Uterus (tissue), 2 donors: Measurements from ENCODE around the gene SEC23A.

Source experiments
- CTCF ChIP-seq, 4 experiments: fragments of 200-600 bp in 2 of 4; fragments of 450-650 bp in 2 of 4; sonication (generic) in 2 of 4; IDR thresholded peaks; one replicate each; pipeline ENCODE4 v1.5.1; 2016 to 2019; ENCODE audit warnings: antibody characterized with exemption in 4 of 4, mild to moderate bottlenecking in 2 of 4, moderate library complexity in 1 of 4
- POLR2A ChIP-seq, 2 donors: fragments of 450-650 bp; IDR thresholded peaks; one replicate each; pipeline ENCODE4 v1.6.1; 2016; ENCODE audit warnings: antibody characterized with exemption in 2 of 2, mild to moderate bottlenecking in 1 of 2, moderate library complexity in 1 of 2

- TF ChIP-seq CTCF (IDR thresholded peaks at IDR 0.05) (no peak), POLR2A (IDR thresholded peaks at IDR 0.05) (peak; percentile 76 to 87)
Observed at GRCh38 chr14:39102969-39103957, at the start of gene SEC23A.
